CD4-positive, alpha-beta T cell (primary cell): ENCODE measurements around the gene ZNF385B. TPM values are rescaled to one million over a fixed set of nuclear protein-coding genes. Genes with fewer than 3 reads are reported as not detected.

Experiments
- ATAC-seq: fragments of 200-7000 bp; cut with Tn5 transposase; one replicate; pipeline ENCODE4 v1.10.0; 2022; ENCODE audit warnings: mild to moderate bottlenecking; ENCODE audit not compliant: poor library complexity
- CTCF ChIA-PET: fragments of 350-600 bp; sonication (Branson Sonifier 250); formaldehyde crosslinking; loops from one replicate; lab custom pipeline; 2021; ENCODE audit warnings: antibody characterized with exemption, inconsistent platforms; lab: Charles Lee
- POLR2A ChIA-PET: fragments of 350-600 bp; sonication (Branson Sonifier 250); formaldehyde crosslinking; loops from one replicate; lab custom pipeline; 2021; ENCODE audit warnings: antibody characterized with exemption, inconsistent platforms; lab: Charles Lee
- DNase-seq, 14 experiments: peaks; one replicate each; pipeline ENCODE4 v3.0.0-alpha.2; 2013 to 2020; ENCODE audit warnings: mixed read lengths in 2 of 14
- H3K27ac ChIP-seq, 2 donors: one replicate each; pipeline versions ENCODE4 v1.5.1 to v1.7.0; 2013; ENCODE audit warnings: low read length in 2 of 2, low read depth in 1 of 2, mild to moderate bottlenecking in 1 of 2
- H3K27me3 ChIP-seq, 2 experiments: 1 replicate in 1 of 2; 2 replicates in 1 of 2; pipeline versions ENCODE4 v1.6.1 to v1.7.0; 2013; ENCODE audit warnings: low read length in 2 of 2, control low read depth in 1 of 2, mild to moderate bottlenecking in 1 of 2, moderate library complexity in 1 of 2; ENCODE audit not compliant: insufficient read depth in 2 of 2, control insufficient read depth in 1 of 2
- H3K36me3 ChIP-seq: one replicate; pipeline ENCODE4 v1.6.1; 2013; ENCODE audit warnings: low read length, control low read depth; ENCODE audit not compliant: insufficient read depth
- H3K4me1 ChIP-seq: one replicate; pipeline ENCODE4 v1.6.1; 2013; ENCODE audit warnings: low read length, control low read depth; ENCODE audit not compliant: insufficient read depth
- H3K4me3 ChIP-seq: one replicate; pipeline ENCODE4 v1.5.1; 2013; ENCODE audit warnings: mild to moderate bottlenecking, low read length, moderate library complexity
- H3K9me3 ChIP-seq, 2 experiments: 1 replicate in 1 of 2; 2 replicates in 1 of 2; pipeline versions ENCODE4 v1.6.1 to v1.7.0; 2013; ENCODE audit warnings: low read length in 2 of 2, mild to moderate bottlenecking in 2 of 2, control low read depth in 1 of 2, moderate library complexity in 1 of 2; ENCODE audit not compliant: control insufficient read depth in 1 of 2, insufficient read depth in 1 of 2
- H3K27ac Mint-ChIP-seq: one replicate; pipeline ENCODE4 v1.8.0; 2020; ENCODE audit warnings: mixed read lengths
- H3K27me3 Mint-ChIP-seq: one replicate; pipeline ENCODE4 v1.8.0; 2021; ENCODE audit warnings: mixed read lengths
- H3K36me3 Mint-ChIP-seq: one replicate; pipeline ENCODE4 v1.8.0; 2021; ENCODE audit warnings: low read depth, mixed read lengths
- H3K4me1 Mint-ChIP-seq: one replicate; pipeline ENCODE4 v1.8.0; 2021; ENCODE audit warnings: low read depth, mixed read lengths
- H3K4me3 Mint-ChIP-seq: one replicate; pipeline ENCODE4 v1.8.0; 2020; ENCODE audit warnings: mild to moderate bottlenecking, mixed read lengths
- H3K9me3 Mint-ChIP-seq: one replicate; pipeline ENCODE4 v1.8.0; 2020; ENCODE audit warnings: mixed read lengths
- intact Hi-C, 2 experiments: fragments of 100-400 bp; cut with DNase I in 1 of 2; cut with micrococcal nuclease in 1 of 2; formaldehyde crosslinking; loops; one replicate each; pipeline versions ENCODE4 v1.15.1 to v1.9.0; 2023 to 2025; cut with DNase I, micrococcal nuclease
- total RNA-seq, 174 experiments: library from RNA in 2 of 174; stranded (reverse) in 2 of 174; gene quantifications; one replicate each; pipeline ENCODE4 v1.2.3 and lab custom pipeline; 2021 to 2026
- TF ChIP-seq, protein P1 (sequence below): fragments of 200-600 bp; IDR thresholded peaks from one replicate; pipeline ENCODE4 v1.8.0; 2022; ENCODE audit warnings: antibody characterized with exemption, mild to moderate bottlenecking

ZNF385B gene
- total RNA-seq, 2 experiments from 2014 or later, result not detected

DNA sequence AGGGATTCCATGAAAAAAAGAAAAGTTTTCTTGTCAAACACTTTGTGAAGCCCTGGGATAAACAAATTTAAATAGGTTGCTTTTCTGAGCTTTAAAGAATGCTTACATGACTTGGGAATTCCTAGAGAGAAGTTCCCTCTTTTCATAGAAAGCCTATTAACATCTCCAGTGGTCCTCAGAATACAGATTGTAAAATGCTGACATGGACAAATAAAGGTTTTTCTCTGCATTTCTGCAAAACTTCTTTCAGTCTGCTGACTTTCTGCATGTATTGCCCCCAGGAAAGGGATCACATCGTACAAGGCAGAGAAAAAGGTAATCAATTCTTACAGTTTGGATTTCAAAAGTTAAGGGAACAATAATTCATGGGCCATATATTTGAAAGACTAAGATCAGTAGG is 20.6 kb downstream of the ZNF385B start:
- no peaks in the 10 kb centered on the region for H3K4me1 Mint-ChIP-seq
- H3K4me1 ChIP-seq, result no peaks in the 10 kb centered on the region

DNA sequence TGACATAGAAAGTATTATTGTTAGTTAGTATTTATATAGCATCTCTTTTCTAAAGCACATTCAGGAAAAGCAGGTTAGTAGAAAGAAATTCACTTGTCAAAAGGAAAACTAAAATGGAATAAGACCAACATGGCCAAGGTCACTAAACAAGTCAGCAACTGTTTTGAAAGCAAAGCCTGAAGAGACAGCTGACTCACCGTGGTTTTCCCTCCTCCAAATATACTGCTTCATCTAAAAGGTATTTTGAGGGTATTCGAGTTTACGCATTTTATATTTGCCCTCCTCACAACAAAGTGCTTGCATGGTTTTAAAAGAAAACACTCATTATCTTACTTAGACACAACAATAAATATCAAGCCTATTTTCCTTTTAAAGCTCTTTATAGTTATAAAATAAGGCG is 24.0 kb downstream of the ZNF385B start:
- Mint-ChIP-seq H3K4me1 (no peaks in the 10 kb centered on the region), H3K27me3 (peaks cover 21% of the 10 kb centered on the region), H3K4me3 (no peak overlapping the region), H3K36me3 (no peaks in the 10 kb centered on the region), H3K9me3 (no peaks in the 10 kb centered on the region), H3K27ac (no peak overlapping the region)
- no peak for ATAC-seq
- TF ChIP-seq, protein P1, sequence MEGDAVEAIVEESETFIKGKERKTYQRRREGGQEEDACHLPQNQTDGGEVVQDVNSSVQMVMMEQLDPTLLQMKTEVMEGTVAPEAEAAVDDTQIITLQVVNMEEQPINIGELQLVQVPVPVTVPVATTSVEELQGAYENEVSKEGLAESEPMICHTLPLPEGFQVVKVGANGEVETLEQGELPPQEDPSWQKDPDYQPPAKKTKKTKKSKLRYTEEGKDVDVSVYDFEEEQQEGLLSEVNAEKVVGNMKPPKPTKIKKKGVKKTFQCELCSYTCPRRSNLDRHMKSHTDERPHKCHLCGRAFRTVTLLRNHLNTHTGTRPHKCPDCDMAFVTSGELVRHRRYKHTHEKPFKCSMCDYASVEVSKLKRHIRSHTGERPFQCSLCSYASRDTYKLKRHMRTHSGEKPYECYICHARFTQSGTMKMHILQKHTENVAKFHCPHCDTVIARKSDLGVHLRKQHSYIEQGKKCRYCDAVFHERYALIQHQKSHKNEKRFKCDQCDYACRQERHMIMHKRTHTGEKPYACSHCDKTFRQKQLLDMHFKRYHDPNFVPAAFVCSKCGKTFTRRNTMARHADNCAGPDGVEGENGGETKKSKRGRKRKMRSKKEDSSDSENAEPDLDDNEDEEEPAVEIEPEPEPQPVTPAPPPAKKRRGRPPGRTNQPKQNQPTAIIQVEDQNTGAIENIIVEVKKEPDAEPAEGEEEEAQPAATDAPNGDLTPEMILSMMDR, result no peak
- intact Hi-C loops, result no loop called here
- Histone ChIP-seq H3K9me3 (no peaks in the 10 kb centered on the region), H3K27me3 (no peaks in the 10 kb centered on the region), H3K4me3 (no peak overlapping the region), H3K27ac (no peak overlapping the region), H3K36me3 (no peaks in the 10 kb centered on the region), H3K4me1 (no peaks in the 10 kb centered on the region)
- POLR2A ChIA-PET, result no interaction called here
- no peak for DNase-seq
- CTCF ChIA-PET, result no interaction called here

More for the DNA sequence above, 20.6 kb downstream of the ZNF385B start:
- intact Hi-C loops, result no loop called here
- Mint-ChIP-seq H3K27me3 (peaks cover 9% of the 10 kb centered on the region), H3K36me3 (no peaks in the 10 kb centered on the region), H3K27ac (no peak overlapping the region), H3K9me3 (no peaks in the 10 kb centered on the region), H3K4me3 (no peak overlapping the region)
- CTCF ChIA-PET, result no interaction called here
- TF ChIP-seq, protein P1, result no peak
- Histone ChIP-seq H3K27me3 (no peaks in the 10 kb centered on the region), H3K4me3 (no peak overlapping the region), H3K9me3 (no peaks in the 10 kb centered on the region), H3K36me3 (no peaks in the 10 kb centered on the region), H3K27ac (no peak overlapping the region)
- POLR2A ChIA-PET, result no interaction called here
- ATAC-seq (no peak), DNase-seq (no peak)

DNA sequence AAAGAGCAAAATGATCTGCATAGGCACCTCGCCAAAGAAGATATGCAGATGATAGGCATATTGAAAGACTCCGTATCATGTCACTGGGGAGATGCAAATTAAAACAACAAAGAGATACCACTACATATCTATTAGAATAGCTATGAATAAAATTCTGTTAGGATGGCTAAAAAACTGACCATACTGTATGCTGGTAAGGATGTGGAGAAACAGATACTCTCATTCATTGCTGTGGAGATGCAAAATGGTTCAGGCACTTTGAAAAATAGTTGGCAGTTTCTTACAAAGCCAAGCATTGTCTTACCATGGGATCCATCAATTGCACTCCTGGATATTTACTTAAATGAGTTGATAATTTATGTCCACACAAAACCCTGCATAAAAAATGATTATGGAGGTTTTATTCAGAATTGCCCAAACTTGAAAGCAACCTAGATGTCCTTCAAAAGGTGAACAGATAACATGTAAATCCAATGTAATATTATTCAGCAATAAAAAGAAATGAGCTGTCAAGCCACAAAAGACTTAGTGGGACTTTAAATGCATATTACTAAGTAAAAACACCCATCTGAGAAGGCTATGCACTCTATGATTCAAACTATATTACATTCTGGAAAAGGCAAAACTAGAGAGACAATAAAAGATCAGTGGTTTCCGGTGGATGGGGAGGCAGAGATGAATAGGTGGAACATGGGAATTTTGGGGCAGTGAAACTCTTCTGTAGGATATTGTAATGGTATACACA is 31.2 kb downstream of the ZNF385B start:
- no peaks in the 10 kb centered on the region for H3K4me1 Mint-ChIP-seq
- Histone ChIP-seq H3K27me3 (no peaks in the 10 kb centered on the region), H3K4me3 (no peak overlapping the region), H3K36me3 (no peaks in the 10 kb centered on the region), H3K9me3 (no peaks in the 10 kb centered on the region), H3K27ac (no peak overlapping the region), H3K4me1 (no peaks in the 10 kb centered on the region)
- no peaks in the 10 kb centered on the region for H3K36me3 Mint-ChIP-seq
- peaks cover 13% of the 10 kb centered on the region for H3K27me3 Mint-ChIP-seq
- intact Hi-C loops, result no loop called here
- no peaks in the 10 kb centered on the region for H3K9me3 Mint-ChIP-seq
- no peak overlapping the region for H3K4me3 Mint-ChIP-seq
- CTCF ChIA-PET, result no interaction called here
- TF ChIP-seq, protein P1, result no peak
- ATAC-seq (no peak), DNase-seq (no peak)
- POLR2A ChIA-PET, result no interaction called here
- no peak overlapping the region for H3K27ac Mint-ChIP-seq
